Suprapubic skin (tissue), 4 donors: ENCODE results near the gene IL20. TPM values are rescaled to one million over a fixed set of nuclear protein-coding genes. Genes with fewer than 3 reads are reported as not detected.

Source experiments
- DNase-seq, 2 donors: peaks; one replicate each; pipeline ENCODE4 v3.0.0-alpha.2; 2019; ENCODE audit warnings: low spot score in 2 of 2
- H3K27ac ChIP-seq: fragments of 200-600 bp; sonication (generic); one replicate; pipeline ENCODE4 v1.5.1; 2019
- H3K27me3 ChIP-seq: fragments of 200-600 bp; sonication (generic); one replicate; pipeline ENCODE4 v1.5.1; 2019
- H3K36me3 ChIP-seq: fragments of 200-600 bp; sonication (generic); one replicate; pipeline ENCODE4 v1.5.1; 2019
- H3K4me1 ChIP-seq: fragments of 200-600 bp; sonication (generic); one replicate; pipeline ENCODE4 v1.5.1; 2019
- H3K4me3 ChIP-seq: fragments of 200-600 bp; sonication (generic); one replicate; pipeline ENCODE4 v1.5.1; 2019; ENCODE audit warnings: mild to moderate bottlenecking
- H3K9me3 ChIP-seq: fragments of 200-600 bp; sonication (generic); one replicate; pipeline ENCODE4 v1.5.1; 2019
- CTCF ChIP-seq, 2 donors: fragments of 200-600 bp in 1 of 2; fragments of 450-650 bp in 1 of 2; sonication (generic) in 1 of 2; IDR thresholded peaks; one replicate each; pipeline ENCODE4 v1.5.1; 2016 to 2019; ENCODE audit warnings: antibody characterized with exemption in 2 of 2, mild to moderate bottlenecking in 1 of 2, moderate library complexity in 1 of 2
- EP300 ChIP-seq: sonication (generic); formaldehyde crosslinking; IDR thresholded peaks from one replicate; pipeline ENCODE4 v1.6.1; 2017; ENCODE audit warnings: antibody characterized with exemption
- POLR2A ChIP-seq, 2 donors: fragments of 450-650 bp; IDR thresholded peaks; one replicate each; pipeline ENCODE4 v1.6.1; 2017; ENCODE audit warnings: antibody characterized with exemption in 2 of 2, mild to moderate bottlenecking in 2 of 2, moderate library complexity in 2 of 2
- POLR2AphosphoS5 ChIP-seq, 3 donors: sonication (generic); formaldehyde crosslinking; IDR thresholded peaks; one replicate each; pipeline ENCODE4 v1.6.1; 2017; ENCODE audit warnings: antibody characterized with exemption in 3 of 3
- whole genome bisulfite sequencing: methylation state at CpG from one replicate; pipeline ENCODE4 v1.1.5; 2018; 5-methylcytosine and 5-hydroxymethylcytosine counted together
- total RNA-seq, 4 donors: library from RNA; depleted of rRNA; stranded (reverse); fragments of >200 nt; gene quantifications; one replicate each; pipeline ENCODE4 v1.1.0, GENCODE V29; 2016

The IL20 gene
- total RNA-seq, 4 donors from 2014 or later = 0.76 to 1.4 (median 1.0) TPM; not detected in 1

GRCh38 chr1:206824331-206824730 lies 41.1 kb upstream of the IL20 start:
- Histone ChIP-seq H3K27ac (no peak overlapping the region), H3K27me3 (no peaks in the 10 kb centered on the region), H3K9me3 (no peaks in the 10 kb centered on the region), H3K4me3 (no peak overlapping the region), H3K4me1 (peaks cover 6% of the 10 kb centered on the region), H3K36me3 (no peaks in the 10 kb centered on the region)
- WGBS = 56% methylated on average over 3 of the region's 3 CpGs
- no peak for DNase-seq
- TF ChIP-seq POLR2AphosphoS5 (IDR thresholded peaks at IDR 0.05) (no peak), CTCF (IDR thresholded peaks at IDR 0.05) (no peak), EP300 (no peak), POLR2A (IDR thresholded peaks at IDR 0.05) (no peak)

GRCh38 chr1:206826394-206826793 lies 39.0 kb upstream of the IL20 start:
- TF ChIP-seq CTCF (IDR thresholded peaks at IDR 0.05) = no peak
- no peak for TF ChIP-seq EP300
- TF ChIP-seq POLR2AphosphoS5 (IDR thresholded peaks at IDR 0.05) = no peak
- TF ChIP-seq POLR2A (IDR thresholded peaks at IDR 0.05) = no peak
- no peaks in the 10 kb centered on the region for H3K36me3 ChIP-seq
- 50% methylated on average over 4 of the region's 4 CpGs for WGBS
- DNase-seq = no peak
- H3K9me3 ChIP-seq = no peaks in the 10 kb centered on the region
- no peak overlapping the region for H3K27ac ChIP-seq
- H3K27me3 ChIP-seq = no peaks in the 10 kb centered on the region
- H3K4me3 ChIP-seq = no peak overlapping the region
- peaks cover 6% of the 10 kb centered on the region for H3K4me1 ChIP-seq

GRCh38 chr1:206828061-206828460 lies 37.4 kb upstream of the IL20 start:
- WGBS = 100% methylated on average over 1 of the region's 1 CpG
- Histone ChIP-seq H3K4me3 (no peak overlapping the region), H3K36me3 (no peaks in the 10 kb centered on the region), H3K27me3 (no peaks in the 10 kb centered on the region), H3K27ac (no peak overlapping the region), H3K9me3 (no peaks in the 10 kb centered on the region), H3K4me1 (peaks cover 6% of the 10 kb centered on the region)
- TF ChIP-seq CTCF (IDR thresholded peaks at IDR 0.05) (no peak), POLR2AphosphoS5 (IDR thresholded peaks at IDR 0.05) (no peak), EP300 (no peak), POLR2A (IDR thresholded peaks at IDR 0.05) (no peak)
- no peak for DNase-seq

GRCh38 chr1:206828765-206829164 lies 36.7 kb upstream of the IL20 start:
- H3K27ac ChIP-seq = no peak overlapping the region
- no peaks in the 10 kb centered on the region for H3K36me3 ChIP-seq
- DNase-seq = no peak
- H3K4me1 ChIP-seq = peaks cover 7% of the 10 kb centered on the region
- WGBS = 75% methylated on average over 4 of the region's 4 CpGs
- H3K9me3 ChIP-seq = no peaks in the 10 kb centered on the region
- no peaks in the 10 kb centered on the region for H3K27me3 ChIP-seq
- no peak overlapping the region for H3K4me3 ChIP-seq
- TF ChIP-seq EP300 = no peak
- no peak for TF ChIP-seq POLR2A (IDR thresholded peaks at IDR 0.05)
- TF ChIP-seq CTCF (IDR thresholded peaks at IDR 0.05) = no peak
- no peak for TF ChIP-seq POLR2AphosphoS5 (IDR thresholded peaks at IDR 0.05)

GRCh38 chr1:206829282-206829681 lies 36.1 kb upstream of the IL20 start:
- TF ChIP-seq POLR2AphosphoS5 (IDR thresholded peaks at IDR 0.05) (no peak), POLR2A (IDR thresholded peaks at IDR 0.05) (no peak), CTCF (IDR thresholded peaks at IDR 0.05) (no peak), EP300 (no peak)
- H3K4me3 ChIP-seq = no peak overlapping the region
- H3K27ac ChIP-seq = no peak overlapping the region
- peaks cover 7% of the 10 kb centered on the region for H3K4me1 ChIP-seq
- DNase-seq = no peak
- H3K9me3 ChIP-seq = no peaks in the 10 kb centered on the region
- no peaks in the 10 kb centered on the region for H3K36me3 ChIP-seq
- no peaks in the 10 kb centered on the region for H3K27me3 ChIP-seq
- WGBS = 82% methylated on average over 6 of the region's 6 CpGs
